GM18517 (cell line): Measurements from ENCODE around the gene AOPEP.
"Not testable (repeated sequence)": the region's sequence is repeated elsewhere in the genome, so short reads cannot be mapped to it uniquely, and the experiment has no call there.

Experiments used
- ATAC-seq: cut with Tn5 transposase; IDR thresholded peaks from one replicate; pipeline ENCODE4 v1.9.1; 2021; ENCODE audit warnings: mild to moderate bottlenecking, moderate library complexity; ENCODE audit not compliant: unreplicated experiment

AOPEP gene

GRCh38 chr9:94950579-94951323 is 224.3 kb downstream of the AOPEP start:
- ATAC-seq: no peak

GRCh38 chr9:94951324-94952135 is 225.0 kb downstream of the AOPEP start:
- ATAC-seq: no peak

GRCh38 chr9:94952565-94953373 is 226.3 kb downstream of the AOPEP start:
- peak; percentile 89 for ATAC-seq

DNA sequence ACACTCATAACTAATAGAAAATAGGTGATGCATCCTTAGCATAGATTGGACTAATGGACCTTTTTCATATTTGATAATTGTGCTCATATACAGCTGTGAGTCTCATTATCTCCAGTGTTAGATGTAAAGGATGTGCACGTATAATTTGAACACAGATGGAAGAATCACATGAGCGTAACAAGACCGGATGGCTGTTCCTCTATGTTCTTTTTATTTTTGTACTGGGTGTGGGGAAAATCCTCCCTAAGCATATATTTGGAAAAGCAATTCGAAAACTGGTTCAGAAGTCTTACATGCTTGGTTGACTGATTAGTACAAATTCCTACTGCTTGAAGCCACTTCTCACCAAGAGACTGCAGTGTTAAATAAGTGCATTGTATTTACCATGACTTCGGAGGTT is 230.2 kb downstream of the AOPEP start:
- ATAC-seq: no peak

DNA sequence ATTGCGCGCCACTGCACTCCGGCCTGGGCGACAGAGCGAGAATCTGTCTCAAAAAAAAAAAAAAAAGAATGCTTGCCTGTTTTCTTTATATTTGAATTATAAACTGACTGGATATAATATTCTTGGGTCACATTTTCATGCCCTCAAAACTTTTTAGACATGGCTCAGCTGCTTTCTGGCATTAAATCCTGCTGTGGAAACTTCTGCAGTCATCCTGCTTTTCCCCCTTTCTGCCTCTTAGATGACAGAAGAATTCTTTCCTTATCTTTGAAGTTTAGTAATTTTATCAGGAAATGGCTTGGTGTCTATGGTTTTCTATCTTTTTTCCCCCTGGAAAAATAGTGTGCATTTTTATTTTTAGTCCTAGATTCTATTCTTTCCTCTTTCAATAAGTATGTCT is 234.5 kb downstream of the AOPEP start:
- ATAC-seq: no peak

GRCh38 chr9:94961870-94962269 is 235.4 kb downstream of the AOPEP start:
- ATAC-seq: no peak

DNA sequence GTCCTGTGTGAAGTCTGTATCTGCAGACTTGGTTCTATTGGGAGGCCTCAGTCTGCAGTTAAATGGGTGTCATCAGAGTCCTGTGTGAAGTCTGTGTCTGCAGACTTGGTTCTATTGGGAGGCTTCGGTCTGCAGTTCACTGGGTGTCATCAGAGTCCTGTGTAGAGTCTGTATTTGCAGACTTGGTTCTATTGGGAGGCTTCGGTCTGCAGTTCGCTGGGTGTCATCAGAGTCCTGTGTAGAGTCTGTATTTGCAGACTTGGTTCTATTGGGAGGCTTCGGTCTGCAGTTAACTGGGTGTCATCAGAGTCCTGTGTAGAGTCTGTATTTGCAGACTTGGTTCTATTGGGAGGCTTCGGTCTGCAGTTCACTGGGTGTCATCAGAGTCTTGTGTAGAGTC is 239.1 kb downstream of the AOPEP start:
- ATAC-seq: not testable (repeated sequence)

DNA sequence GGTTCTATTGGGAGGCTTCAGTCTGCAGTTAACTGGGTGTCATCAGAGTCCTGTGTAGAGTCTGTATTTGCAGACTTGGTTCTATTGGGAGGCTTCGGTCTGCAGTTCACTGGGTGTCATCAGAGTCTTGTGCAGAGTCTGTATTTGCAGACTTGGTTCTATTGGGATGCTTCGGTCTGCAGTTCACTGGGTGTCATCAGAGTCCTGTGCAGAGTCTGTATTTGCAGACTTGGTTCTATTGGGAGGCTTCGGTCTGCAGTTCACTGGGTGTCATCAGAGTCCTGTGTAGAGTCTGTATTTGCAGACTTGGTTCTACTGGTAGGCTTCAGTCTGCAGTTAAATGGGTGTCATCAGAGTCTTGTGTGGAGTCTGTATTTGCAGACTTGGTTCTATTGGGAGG is 239.5 kb downstream of the AOPEP start:
- ATAC-seq: not testable (repeated sequence)

- no peak for ATAC-seq
These were observed 241.0 kb downstream of the AOPEP start for GRCh38 chr9:94967482-94967881.

DNA sequence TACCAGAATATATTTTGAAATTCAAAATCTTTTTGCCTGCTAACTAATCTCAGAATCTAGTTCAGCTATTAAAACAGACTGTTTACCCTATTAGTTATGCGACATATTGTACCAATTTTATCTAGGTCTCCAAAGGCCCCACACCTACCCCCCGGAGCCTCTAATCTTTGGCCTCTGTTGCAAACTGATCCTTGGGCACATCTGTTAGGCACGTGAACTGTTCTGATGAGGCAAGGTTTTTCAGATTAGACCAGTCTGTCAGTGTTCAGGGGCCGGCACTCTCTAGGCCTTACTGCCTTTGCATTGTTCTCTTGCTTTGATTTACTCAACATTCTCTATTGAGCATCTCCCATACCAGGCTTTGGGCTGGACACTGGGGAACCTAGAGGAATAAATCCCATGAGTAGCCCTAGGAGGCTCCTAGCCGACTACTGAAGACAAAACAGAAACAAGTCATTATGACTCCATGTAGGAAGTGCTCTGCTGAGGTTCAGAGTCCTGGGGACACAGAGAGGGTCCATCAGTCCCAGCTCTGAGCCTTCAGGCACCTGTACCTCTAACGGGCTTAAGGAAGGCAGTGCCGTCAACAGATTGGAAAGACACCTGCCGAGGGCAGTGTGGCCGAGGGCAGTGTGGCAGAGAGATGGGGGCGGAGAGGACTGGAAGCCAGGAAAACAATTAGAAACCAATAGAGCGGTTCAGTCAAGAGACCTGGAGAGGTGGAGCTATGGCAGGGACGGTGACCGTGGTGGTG is 245.1 kb downstream of the AOPEP start:
- ATAC-seq: no peak

GRCh38 chr9:94973451-94973941 is 247.0 kb downstream of the AOPEP start:
- no peak for ATAC-seq

GRCh38 chr9:94974154-94974879 is 247.8 kb downstream of the AOPEP start:
- no peak for ATAC-seq

DNA sequence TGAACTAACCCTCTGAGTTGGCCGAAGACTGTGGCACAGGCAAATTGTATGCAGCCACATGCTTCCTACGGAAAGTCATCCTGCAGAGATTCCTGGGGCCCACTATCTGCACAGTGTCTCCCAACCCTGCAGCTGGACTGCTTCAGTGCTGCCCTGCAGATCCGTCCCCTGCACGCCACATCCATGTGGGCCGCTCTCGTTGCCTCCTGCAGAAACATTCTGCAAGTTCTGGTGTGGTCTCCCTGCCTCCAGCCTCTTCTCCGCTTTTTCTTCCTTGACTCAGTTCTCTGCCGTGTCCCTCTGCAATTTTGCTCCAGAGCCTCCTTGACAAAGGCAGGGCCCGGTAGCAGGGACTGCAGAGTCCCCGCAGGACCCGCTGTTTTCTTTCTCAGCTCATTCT is 249.0 kb downstream of the AOPEP start:
- ATAC-seq: no peak

DNA sequence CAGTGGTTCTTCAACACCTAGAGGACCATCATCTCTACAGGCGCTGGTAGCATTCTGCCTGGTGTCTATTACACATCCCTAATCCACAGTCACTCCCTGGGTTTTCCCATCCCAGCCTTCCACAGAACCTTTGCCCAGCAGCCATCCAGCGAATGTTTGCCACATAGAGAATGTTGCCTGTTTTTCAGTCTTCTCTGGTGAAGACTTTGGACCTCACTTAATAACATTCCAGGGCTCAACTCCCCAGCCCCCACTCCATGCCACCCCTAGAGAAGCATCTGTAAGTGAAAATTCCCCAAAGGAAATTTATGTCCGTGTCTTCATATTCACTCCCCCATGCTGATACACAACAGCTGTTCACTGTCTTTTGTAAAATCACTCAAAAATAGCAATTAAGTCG is 249.6 kb downstream of the AOPEP start:
- ATAC-seq: no peak

DNA sequence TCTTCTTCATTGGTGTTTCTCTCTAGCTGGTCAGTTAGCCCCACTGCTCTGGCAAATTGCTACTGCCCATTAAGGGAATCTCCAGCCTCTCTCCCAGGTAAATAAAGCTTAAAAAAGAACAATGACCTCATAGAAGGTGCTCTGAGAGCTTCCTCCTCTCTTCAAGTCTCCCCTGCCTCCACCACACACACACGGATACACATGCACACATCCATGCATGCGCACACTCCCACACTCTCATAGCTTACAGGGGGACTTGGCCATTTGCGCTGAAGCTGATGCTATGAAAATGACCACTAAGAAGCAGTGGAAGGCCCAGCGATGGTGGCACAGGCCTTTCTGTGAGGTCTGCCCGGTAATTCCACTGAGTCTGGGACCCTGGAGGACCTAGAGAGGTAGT is 250.9 kb downstream of the AOPEP start:
- ATAC-seq: no peak

DNA sequence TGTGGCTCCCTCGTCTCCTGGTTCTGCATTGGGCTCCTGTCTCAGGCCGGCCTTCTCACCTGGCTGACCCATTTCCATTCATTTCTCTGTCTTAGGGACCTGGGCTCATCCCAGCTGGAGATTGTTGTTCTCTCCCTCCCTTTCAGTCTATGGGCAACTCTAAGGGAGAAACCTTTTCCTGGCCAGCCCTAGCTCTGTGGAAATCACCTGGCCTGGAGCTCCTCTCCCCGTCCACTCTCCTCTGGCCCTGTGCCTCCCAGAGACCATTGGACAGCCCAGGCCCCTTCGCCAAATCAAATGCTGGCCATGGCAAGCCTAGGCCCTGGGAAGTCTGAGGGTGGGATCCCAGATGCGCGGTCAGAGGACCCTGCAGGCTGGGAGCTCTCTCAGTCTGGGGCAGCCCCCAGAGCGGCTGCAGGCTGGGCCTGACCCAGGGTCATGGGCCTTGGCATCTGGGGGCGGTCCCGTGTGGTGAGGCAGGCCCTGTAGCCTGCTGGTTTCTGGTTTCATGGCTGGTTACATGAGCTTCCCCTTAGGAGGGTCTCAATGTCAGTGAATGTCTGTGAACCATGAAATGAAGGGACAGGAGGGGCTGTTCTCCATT is 253.5 kb downstream of the AOPEP start:
- ATAC-seq: no peak

DNA sequence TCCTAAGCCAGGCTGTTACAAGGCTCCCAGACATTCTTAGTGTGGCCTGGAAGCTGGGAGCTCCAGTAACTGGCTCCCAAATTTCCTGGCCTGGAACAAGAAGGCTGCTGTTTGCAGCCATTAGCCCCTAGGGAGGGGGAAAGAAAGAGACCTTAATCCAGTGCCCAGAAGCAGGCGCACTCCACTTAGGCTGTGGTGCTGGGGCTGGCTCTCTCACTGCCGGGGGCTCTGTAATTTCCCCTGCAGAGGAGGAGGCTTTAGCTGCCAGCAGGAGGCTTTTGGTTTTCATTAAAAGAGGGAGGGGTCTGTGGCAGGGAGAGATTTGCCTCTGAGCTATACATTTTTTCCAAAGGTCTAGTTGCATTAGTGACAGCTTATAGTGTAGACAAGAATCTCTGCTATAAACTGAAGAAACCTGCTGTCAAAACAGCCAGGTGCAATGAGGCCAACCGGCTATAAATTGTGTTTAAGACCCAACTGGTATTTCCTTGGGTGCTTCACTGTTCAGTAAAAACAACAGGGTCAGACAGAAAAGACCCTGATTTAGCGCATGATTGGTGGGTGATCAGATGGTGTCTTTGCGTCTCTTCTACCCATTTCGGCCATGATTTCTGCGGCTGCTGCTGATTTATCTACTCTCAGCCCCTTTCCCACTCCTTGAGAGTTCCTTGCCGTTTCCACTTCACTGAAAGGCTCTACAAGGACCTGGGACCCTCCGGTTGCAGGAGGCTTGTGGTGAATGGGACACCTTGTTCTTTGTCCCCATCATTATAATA is 254.6 kb downstream of the AOPEP start:
- ATAC-seq: no peak

GRCh38 chr9:94981723-94982090 is 255.2 kb downstream of the AOPEP start:
- no peak for ATAC-seq

DNA sequence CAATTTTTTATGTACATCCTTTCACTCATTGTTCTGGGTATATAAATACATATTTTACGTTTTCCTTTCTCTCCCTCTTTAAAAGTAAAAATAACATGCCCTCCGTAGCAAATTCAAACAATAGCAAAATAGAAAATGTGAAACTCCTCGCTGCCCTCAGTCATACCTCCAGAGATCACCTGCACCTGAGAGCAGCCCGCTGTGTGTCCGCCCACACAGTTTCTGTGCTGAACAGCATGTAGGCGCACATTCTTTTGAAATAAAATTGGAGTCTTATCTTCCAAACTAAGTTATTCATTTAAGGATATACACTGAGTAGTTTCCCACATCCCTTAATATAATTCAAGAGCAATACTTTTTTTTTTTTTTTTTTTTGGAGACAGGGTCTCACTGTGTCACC is 255.7 kb downstream of the AOPEP start:
- no peak for ATAC-seq
